ENCODE results near the gene MYOZ1. TPM values are rescaled to one million over a fixed set of nuclear protein-coding genes. Genes with fewer than 3 reads are reported as not detected.
"Not testable (repeated sequence)": the region's sequence is repeated elsewhere in the genome, so short reads cannot be mapped to it uniquely, and the experiment has no call there.

The MYOZ1 gene
- total and polyA plus RNA-seq, 2 of the 8 experiments (the other 6 are each of a cell fraction or from before 2014, with no cell fraction given): 2.6 to 3.3 TPM

- H3K79me1 ChIP-seq (ENCODE audit: low read depth, low read length); H3K4me2 ChIP-seq (ENCODE audit: insufficient read depth in 1 of 2, low read depth in 2 of 2, low read length in 2 of 2); H3K36me3 ChIP-seq (ENCODE audit: control insufficient read depth in 2 of 4, insufficient read depth in 4 of 4, low read length in 3 of 4); H3K4ac ChIP-seq (replicated peaks; ENCODE audit: insufficient read length, low read depth, low read length); CTCF ChIA-PET (ENCODE audit: partially characterized antibody); H3K27me3 ChIP-seq (replicated peaks in 1 of 4; ENCODE audit: control insufficient read depth in 3 of 4, extremely low read depth in 1 of 4, insufficient read depth in 3 of 4, low read length in 3 of 4); H3K56ac ChIP-seq (replicated peaks; ENCODE audit: insufficient read length, low read depth, low read length); H2BK20ac ChIP-seq (ENCODE audit: low read length); H2BK5ac ChIP-seq (ENCODE audit: low read depth, low read length); H2BK15ac ChIP-seq (ENCODE audit: low read length); H3K9ac ChIP-seq (replicated peaks in 1 of 4; ENCODE audit: extremely low read depth in 1 of 4, low read depth in 3 of 4, low read length in 3 of 4); H3K23me2 ChIP-seq (ENCODE audit: low read depth, low read length); H4K8ac ChIP-seq (ENCODE audit: extremely low read depth, insufficient read depth, low read length); H3K4me3 ChIP-seq (ENCODE audit: extremely low read depth in 1 of 4, insufficient read depth in 2 of 4, low read depth in 3 of 4, low read length in 4 of 4); H4K20me1 ChIP-seq (replicated peaks in 1 of 2; ENCODE audit: control insufficient read depth in 1 of 2, insufficient read depth in 2 of 2, low read length in 2 of 2); H4K91ac ChIP-seq (replicated peaks; ENCODE audit: insufficient read length, low read length); H2AK5ac ChIP-seq (ENCODE audit: low read depth, low read length); H3K79me2 ChIP-seq (ENCODE audit: control insufficient read depth in 1 of 2, insufficient read depth in 2 of 2, low read length in 2 of 2); H3K9me3 ChIP-seq (ENCODE audit: insufficient read depth in 2 of 2, low read depth in 1 of 2, low read length in 1 of 2); H3K18ac ChIP-seq (ENCODE audit: extremely low read depth, low read length); H3K23ac ChIP-seq (ENCODE audit: insufficient read length); H3K4me1 ChIP-seq (replicated peaks in 1 of 4; ENCODE audit: control insufficient read depth in 3 of 4, insufficient read depth in 4 of 4, low read length in 3 of 4); H2AFZ ChIP-seq (ENCODE audit: low read length); H2BK12ac ChIP-seq (ENCODE audit: low read depth, low read length); H3K27ac ChIP-seq (ENCODE audit: low read depth, low read length); H2BK120ac ChIP-seq (replicated peaks; ENCODE audit: low read depth, low read length); H3K14ac ChIP-seq (ENCODE audit: insufficient read length); FAIRE-seq; H4K5ac ChIP-seq (ENCODE audit: insufficient read length, low read depth, low read length); DNase-seq (ENCODE audit: low read depth in 1 of 2, low spot score in 2 of 2): not testable (repeated sequence)
- WGBS, 2 experiments (ENCODE audit: extremely low coverage in 1 of 2, insufficient coverage in 1 of 2, insufficient read length in 1 of 2, insufficient replicate concordance in 2 of 2, low coverage in 1 of 2, low lambda C conversion rate in 2 of 2, missing lambda C conversion rate in 1 of 2): 91% methylated on average over 13 of the region's 13 CpGs; no CpG with 5 or more reads in 1 of the 2 experiments
- POLR2A ChIA-PET (ENCODE audit: partially characterized antibody): interaction anchor here (1.3 kb wide), 1 partner anchor 10 kb away, joined by 3 read pairs; no protein-coding TSS in a partner anchor
Measured at GRCh38 chr10:73664156-73665040, 23.1 kb upstream of the MYOZ1 start.
